B cell (primary cell): Measurements from ENCODE around the gene HEXIM1. TPM values are rescaled to one million over a fixed set of nuclear protein-coding genes. Genes with fewer than 3 reads are reported as not detected.

Experiments used
- ATAC-seq: fragments of 200-7000 bp; cut with Tn5 transposase; one replicate; pipeline ENCODE4 v1.10.0; 2021; ENCODE audit warnings: low read depth, mild to moderate bottlenecking, moderate number of reproducible peaks, moderate library complexity
- CTCF ChIA-PET: fragments of 350-600 bp; sonication (Branson Sonifier 250); formaldehyde crosslinking; loops from one replicate; lab custom pipeline; 2021; ENCODE audit warnings: antibody characterized with exemption, inconsistent platforms; lab: Charles Lee
- POLR2A ChIA-PET: fragments of 350-600 bp; sonication (Branson Sonifier 250); formaldehyde crosslinking; loops from one replicate; lab custom pipeline; 2021; ENCODE audit warnings: antibody characterized with exemption; lab: Charles Lee
- DNase-seq: peaks from one replicate; pipeline ENCODE4 v3.0.0; 2013
- H2AFZ ChIP-seq: 2 replicates; pipeline ENCODE4 v1.6.1; 2012; ENCODE audit warnings: mild to moderate bottlenecking, low read depth, low read length; ENCODE audit not compliant: insufficient read depth, poor library complexity, severe bottlenecking
- H3K27ac ChIP-seq, 2 donors: 1 replicate in 1 of 2; 2 replicates in 1 of 2; pipeline ENCODE4 v1.5.1; 2012 to 2013; ENCODE audit warnings: low read length in 2 of 2, mild to moderate bottlenecking in 2 of 2, moderate library complexity in 1 of 2
- H3K27me3 ChIP-seq, 4 experiments: fragments of 200-600 bp in 1 of 4; sonication (generic) in 1 of 4; replicated peaks in 1 of 4; 1 replicate in 2 of 4; 2 replicates in 2 of 4; pipeline versions ENCODE4 v1.6.1 to v1.7.0; 2013 to 2016; ENCODE audit warnings: low read length in 3 of 4, mild to moderate bottlenecking in 2 of 4, mixed read lengths in 1 of 4, moderate library complexity in 1 of 4; ENCODE audit not compliant: insufficient read depth in 4 of 4, control insufficient read depth in 3 of 4; ENCODE audit errors: control extremely low read depth in 1 of 4
- H3K36me3 ChIP-seq, 2 experiments: replicated peaks in 1 of 2; 1 replicate in 1 of 2; 2 replicates in 1 of 2; pipeline versions ENCODE4 v1.6.1 to v1.7.1; 2013; ENCODE audit warnings: low read length in 1 of 2; ENCODE audit not compliant: insufficient read depth in 2 of 2, control insufficient read depth in 1 of 2; ENCODE audit errors: control extremely low read depth in 1 of 2, extremely low read depth in 1 of 2
- H3K4me1 ChIP-seq, 2 donors: fragments of 200-600 bp in 1 of 2; sonication (generic) in 1 of 2; 1 replicate in 1 of 2; 2 replicates in 1 of 2; pipeline versions ENCODE4 v1.5.1 to v1.6.1; 2013 to 2017; ENCODE audit warnings: low read length in 2 of 2; ENCODE audit not compliant: control insufficient read depth in 2 of 2, insufficient read depth in 2 of 2
- H3K4me2 ChIP-seq: replicated peaks from 2 replicates; pipeline ENCODE3; 2012; ENCODE audit warnings: mild to moderate bottlenecking, low read depth, low read length; ENCODE audit not compliant: poor library complexity, severe bottlenecking
- H3K4me3 ChIP-seq, 5 experiments: fragments of 200-600 bp in 1 of 5; sonication (generic) in 1 of 5; 1 replicate in 3 of 5; 2 replicates in 2 of 5; pipeline versions ENCODE4 v1.5.1 to v1.7.0; 2011 to 2016; ENCODE audit warnings: low read length in 4 of 5, mild to moderate bottlenecking in 4 of 5, low read depth in 2 of 5, control low read depth in 1 of 5, moderate library complexity in 1 of 5; ENCODE audit not compliant: insufficient read depth in 1 of 5; ENCODE audit errors: control extremely low read depth in 1 of 5, extremely low read depth in 1 of 5
- H3K79me2 ChIP-seq: fragments of 200-600 bp; sonication (generic); one replicate; pipeline ENCODE4 v1.6.0; 2016; ENCODE audit warnings: low read length; ENCODE audit not compliant: control insufficient read depth, insufficient read depth
- H3K9ac ChIP-seq: fragments of 200-600 bp; sonication (generic); 2 replicates; pipeline ENCODE4 v1.6.1; 2017; ENCODE audit warnings: mild to moderate bottlenecking, low read length, moderate library complexity
- H3K9me3 ChIP-seq, 3 donors: one replicate each; pipeline versions ENCODE4 v1.6.1 to v1.7.1; 2013; ENCODE audit warnings: low read length in 2 of 3; ENCODE audit not compliant: control insufficient read depth in 2 of 3, insufficient read depth in 1 of 3; ENCODE audit errors: control extremely low read depth in 1 of 3
- H4K20me1 ChIP-seq: 2 replicates; pipeline ENCODE4 v1.6.0; 2012; ENCODE audit warnings: mild to moderate bottlenecking, low read length; ENCODE audit not compliant: insufficient read depth, control insufficient read depth, poor library complexity, severe bottlenecking
- H3K27ac Mint-ChIP-seq: one replicate; pipeline ENCODE4 v1.8.0; 2021; ENCODE audit warnings: mixed read lengths
- H3K27me3 Mint-ChIP-seq: one replicate; pipeline ENCODE4 v1.8.0; 2021; ENCODE audit warnings: mixed read lengths
- H3K4me1 Mint-ChIP-seq: one replicate; pipeline ENCODE4 v1.8.0; 2021; ENCODE audit warnings: mixed read lengths
- H3K4me3 Mint-ChIP-seq: one replicate; pipeline ENCODE4 v1.8.0; 2021; ENCODE audit warnings: mixed read lengths
- H3K9me3 Mint-ChIP-seq: one replicate; pipeline ENCODE4 v1.8.0; 2022; ENCODE audit warnings: mixed read lengths; ENCODE audit not compliant: insufficient read depth
- EZH2 ChIP-seq: IDR thresholded peaks from 2 replicates; pipeline ENCODE4 v1.6.1; 2012; ENCODE audit warnings: borderline replicate concordance, low read depth, mild to moderate bottlenecking, moderate library complexity, low read length; ENCODE audit not compliant: insufficient read depth, poor library complexity, severe bottlenecking
- WGBS: methylation state at CpG from one replicate; pipeline ENCODE4 v1.1.5; 2013; ENCODE audit warnings: missing lambda C conversion rate; ENCODE audit not compliant: insufficient coverage; 5-methylcytosine and 5-hydroxymethylcytosine counted together
- intact Hi-C: fragments of 100-400 bp; cut with micrococcal nuclease; formaldehyde crosslinking; loops from one replicate; pipeline ENCODE4 v1.10.0; 2022
- polyA plus RNA-seq: library from polyadenylated mRNA; depleted of rRNA; stranded (reverse); fragments of >200 nt; gene quantifications from 2 replicates; pipeline ENCODE4 v1.2.3, GENCODE V29; 2012
- total RNA-seq, 2 donors: library from RNA; stranded (reverse); fragments of 120-200 nt in 1 of 2; gene quantifications; 1 replicate in 1 of 2; 2 replicates in 1 of 2; pipeline versions ENCODE4 v1.2.3 to v1.2.4, GENCODE V29; 2013 to 2022
- TF ChIP-seq, protein P1 (sequence below): fragments of 200-600 bp; IDR thresholded peaks from one replicate; pipeline ENCODE4 v1.8.0; 2022; ENCODE audit warnings: antibody characterized with exemption, mild to moderate bottlenecking

Gene HEXIM1
- total and polyA plus RNA-seq, 2 donors (not counting 1 experiment from before 2014, with no cell fraction given) = 23.7 to 48.9 TPM

DNA sequence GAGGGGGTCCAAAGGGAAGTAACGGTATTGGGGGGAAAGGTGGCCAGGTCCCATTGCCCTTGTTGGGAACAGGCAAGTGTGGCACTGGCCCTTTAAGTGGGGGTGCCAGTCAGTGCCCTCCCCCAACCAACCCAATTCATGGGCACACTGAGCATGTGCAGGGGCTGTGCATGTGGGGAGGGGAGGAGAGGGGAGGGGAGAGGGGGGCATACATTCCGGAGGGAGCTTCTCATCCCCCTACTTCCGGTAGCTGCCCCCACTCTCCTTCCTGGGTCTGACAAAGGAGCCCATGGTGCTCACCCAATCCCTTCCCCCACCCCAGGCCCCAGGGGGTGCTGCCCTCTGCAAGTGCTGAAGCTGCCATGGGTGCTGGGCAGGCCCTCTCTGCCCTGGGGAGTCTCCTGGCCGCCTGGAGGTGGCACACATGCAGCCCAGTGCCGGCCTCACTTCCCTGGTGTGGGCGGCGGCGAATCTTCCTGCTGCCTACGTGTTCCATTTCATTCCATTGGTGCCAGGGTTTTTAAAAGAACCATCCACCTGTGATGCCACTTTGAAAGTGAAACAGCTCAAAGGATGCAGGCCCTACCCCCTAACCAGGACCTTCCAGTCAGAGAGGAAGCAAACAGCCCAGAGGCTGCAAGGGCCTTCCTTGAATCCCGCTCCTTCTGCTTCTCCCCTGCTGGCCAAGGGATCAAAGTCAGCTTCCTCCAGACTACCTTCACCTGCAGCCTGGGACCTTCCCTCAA, 24.4 kb downstream of the HEXIM1 start:
- ChIA-PET CTCF (interaction anchor here (0.7 to 3.0 kb wide), 12 partner anchors 9 to 57 kb away, joined by 3 to 32 read pairs (median 4); partner anchors contain the start of genes ACBD4, HEXIM1 and HEXIM2), POLR2A (interaction anchor here (0.5 to 3.6 kb wide), 8 partner anchors 11 to 827 kb away, joined by 3 to 23 read pairs (median 4); partner anchors contain the start of genes GRN, HEXIM1 and HEXIM2)
- H3K9me3 ChIP-seq = no peaks in the 10 kb centered on the region
- TF ChIP-seq, protein P1, sequence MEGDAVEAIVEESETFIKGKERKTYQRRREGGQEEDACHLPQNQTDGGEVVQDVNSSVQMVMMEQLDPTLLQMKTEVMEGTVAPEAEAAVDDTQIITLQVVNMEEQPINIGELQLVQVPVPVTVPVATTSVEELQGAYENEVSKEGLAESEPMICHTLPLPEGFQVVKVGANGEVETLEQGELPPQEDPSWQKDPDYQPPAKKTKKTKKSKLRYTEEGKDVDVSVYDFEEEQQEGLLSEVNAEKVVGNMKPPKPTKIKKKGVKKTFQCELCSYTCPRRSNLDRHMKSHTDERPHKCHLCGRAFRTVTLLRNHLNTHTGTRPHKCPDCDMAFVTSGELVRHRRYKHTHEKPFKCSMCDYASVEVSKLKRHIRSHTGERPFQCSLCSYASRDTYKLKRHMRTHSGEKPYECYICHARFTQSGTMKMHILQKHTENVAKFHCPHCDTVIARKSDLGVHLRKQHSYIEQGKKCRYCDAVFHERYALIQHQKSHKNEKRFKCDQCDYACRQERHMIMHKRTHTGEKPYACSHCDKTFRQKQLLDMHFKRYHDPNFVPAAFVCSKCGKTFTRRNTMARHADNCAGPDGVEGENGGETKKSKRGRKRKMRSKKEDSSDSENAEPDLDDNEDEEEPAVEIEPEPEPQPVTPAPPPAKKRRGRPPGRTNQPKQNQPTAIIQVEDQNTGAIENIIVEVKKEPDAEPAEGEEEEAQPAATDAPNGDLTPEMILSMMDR = no peak
- no peak for TF ChIP-seq EZH2
- H3K4me2 ChIP-seq = peak overlapping the region; percentile 76
- peak overlapping the region; percentile 40 to 63 for H3K27ac ChIP-seq
- H3K4me3 ChIP-seq = peak overlapping the region in 4 of 5 experiments; percentile 31 to 51 (median 49)
- no peaks in the 10 kb centered on the region for H3K79me2 ChIP-seq
- no peaks in the 10 kb centered on the region for H4K20me1 ChIP-seq
- ATAC-seq (peak; percentile 85), DNase-seq (peak; percentile 59)
- peak overlapping the region; percentile 97 for H3K27ac Mint-ChIP-seq
- WGBS = 9% methylated on average over 7 of the region's 10 CpGs
- no peaks in the 10 kb centered on the region for H3K27me3 Mint-ChIP-seq
- H2AFZ ChIP-seq = peak overlapping the region; percentile 87
- H3K4me1 ChIP-seq = peaks cover 11 to 16% of the 10 kb centered on the region in 2 donors
- peaks cover 12% of the 10 kb centered on the region for H3K4me1 Mint-ChIP-seq
- no peaks in the 10 kb centered on the region for H3K27me3 ChIP-seq
- H3K9ac ChIP-seq = peak overlapping the region; percentile 54
- intact Hi-C loops = loop anchor here (1.0 to 2.0 kb wide), 4 partner anchors 11 to 74 kb away; partner anchors contain the start of genes ACBD4, HEXIM1 and HEXIM2
- no peaks in the 10 kb centered on the region for H3K36me3 ChIP-seq
- H3K9me3 Mint-ChIP-seq = no peaks in the 10 kb centered on the region
- peak overlapping the region; percentile 86 for H3K4me3 Mint-ChIP-seq

DNA sequence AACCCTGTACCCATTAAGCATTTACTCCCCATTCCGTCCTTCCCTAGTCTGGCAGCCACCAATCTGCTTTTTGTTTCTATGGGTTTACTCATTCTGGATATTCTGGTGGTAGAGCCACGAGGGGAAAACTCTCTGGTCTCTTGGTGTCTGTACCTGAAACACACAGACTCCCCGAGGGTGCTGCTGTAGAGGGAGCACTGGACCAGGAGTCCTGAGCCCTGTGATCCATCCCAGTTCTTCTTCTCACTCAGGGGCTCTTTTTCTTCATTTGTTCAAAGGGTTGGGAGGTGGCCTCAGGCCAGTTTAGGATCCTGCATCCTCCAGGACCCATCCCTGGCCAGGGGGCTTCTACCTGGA, 27.5 kb downstream of the HEXIM1 start:
- intact Hi-C loops = no loop called here
- DNase-seq (no peak), ATAC-seq (no peak)
- H3K27ac ChIP-seq = no peak overlapping the region
- peaks cover 12% of the 10 kb centered on the region for H3K4me1 Mint-ChIP-seq
- H3K27me3 ChIP-seq = no peaks in the 10 kb centered on the region
- H3K79me2 ChIP-seq = no peaks in the 10 kb centered on the region
- no peaks in the 10 kb centered on the region for H3K27me3 Mint-ChIP-seq
- no peaks in the 10 kb centered on the region for H3K9me3 Mint-ChIP-seq
- no peak overlapping the region for H3K9ac ChIP-seq
- no peaks in the 10 kb centered on the region for H3K36me3 ChIP-seq
- TF ChIP-seq, protein P1 = no peak
- no peak for TF ChIP-seq EZH2
- POLR2A ChIA-PET = no interaction called here
- 80% methylated on average over 1 of the region's 3 CpGs for WGBS
- H3K4me1 ChIP-seq = peaks cover 11 to 16% of the 10 kb centered on the region in 2 donors
- no peaks in the 10 kb centered on the region for H3K9me3 ChIP-seq
- H3K4me2 ChIP-seq = no peak overlapping the region
- no peak overlapping the region for H3K4me3 ChIP-seq
- H4K20me1 ChIP-seq = no peaks in the 10 kb centered on the region
- CTCF ChIA-PET = interaction anchor here (0.7 to 1.2 kb wide), 2 partner anchors 22 to 40 kb away, joined by 4 to 6 read pairs; partner anchors contain the start of gene ACBD4
- no peak overlapping the region for H3K4me3 Mint-ChIP-seq
- H3K27ac Mint-ChIP-seq = no peak overlapping the region
- peak overlapping the region; percentile 16 for H2AFZ ChIP-seq
